Loucy (cell line): ENCODE results near the gene C20orf204.

Source experiments
- H2AFZ ChIP-seq: fragments of 200-600 bp; sonication (generic); 2 replicates; pipeline ENCODE4 v1.6.0; 2016; ENCODE audit warnings: antibody characterized with exemption, mild to moderate bottlenecking, low read length, moderate library complexity
- H3F3A ChIP-seq: fragments of 200-600 bp; 2 replicates; pipeline ENCODE4 v1.6.0; 2016; ENCODE audit warnings: antibody characterized with exemption, low read depth, mild to moderate bottlenecking
- H3K27me3 ChIP-seq: fragments of 200-600 bp; sonication (generic); 2 replicates; pipeline ENCODE4 v1.6.1; 2014; ENCODE audit warnings: low read length, mild to moderate bottlenecking; ENCODE audit not compliant: insufficient read depth, poor library complexity, severe bottlenecking
- H3K36me3 ChIP-seq: fragments of 200-600 bp; sonication (generic); 2 replicates; pipeline ENCODE4 v1.6.1; 2016; ENCODE audit warnings: low read length; ENCODE audit not compliant: insufficient read depth
- H3K4me1 ChIP-seq: fragments of 200-600 bp; sonication (generic); 2 replicates; pipeline ENCODE4 v1.5.1; 2014; ENCODE audit warnings: low read length, mild to moderate bottlenecking; ENCODE audit not compliant: insufficient read depth, poor library complexity, severe bottlenecking
- H3K4me2 ChIP-seq: fragments of 200-600 bp; sonication (generic); 2 replicates; pipeline ENCODE4 v1.6.0; 2014; ENCODE audit warnings: antibody characterized with exemption, low read length, low read depth, mild to moderate bottlenecking; ENCODE audit not compliant: poor library complexity, severe bottlenecking
- H3K4me3 ChIP-seq: fragments of 200-600 bp; sonication (generic); 2 replicates; pipeline ENCODE4 v1.5.1; 2014; ENCODE audit warnings: low read length, mild to moderate bottlenecking, mixed read lengths; ENCODE audit not compliant: poor library complexity, severe bottlenecking
- H3K79me2 ChIP-seq: fragments of 200-600 bp; sonication (generic); 2 replicates; pipeline ENCODE4 v1.6.1; 2014; ENCODE audit warnings: low read length; ENCODE audit not compliant: insufficient read depth
- H3K9ac ChIP-seq: fragments of 200-600 bp; sonication (generic); 2 replicates; pipeline ENCODE4 v1.6.0; 2014; ENCODE audit warnings: mild to moderate bottlenecking, low read depth, low read length, moderate library complexity; ENCODE audit not compliant: poor library complexity, severe bottlenecking
- H3K9me2 ChIP-seq: fragments of 200-600 bp; sonication (generic); replicated peaks from 2 replicates; pipeline ENCODE4 v1.6.1; 2016; ENCODE audit warnings: low read depth, low read length, mixed read lengths
- H3K9me3 ChIP-seq: fragments of 200-600 bp; sonication (generic); 2 replicates; pipeline ENCODE4 v1.6.1; 2014; ENCODE audit warnings: mild to moderate bottlenecking, antibody characterized with exemption, low read length, low read depth; ENCODE audit not compliant: insufficient read depth
- H4K20me1 ChIP-seq: fragments of 200-600 bp; sonication (generic); 2 replicates; pipeline ENCODE4 v1.6.0; 2014; ENCODE audit warnings: antibody characterized with exemption, low read length, mild to moderate bottlenecking; ENCODE audit not compliant: insufficient read depth, poor library complexity, severe bottlenecking
- EZH2phosphoT487 ChIP-seq: fragments of 200-600 bp; IDR thresholded peaks from 2 replicates; pipeline ENCODE4 v1.6.1; 2018; ENCODE audit warnings: antibody characterized with exemption, mild to moderate bottlenecking, moderate library complexity, borderline replicate concordance
- TF ChIP-seq, protein P1 (sequence below): fragments of 200-600 bp; sonication (generic); conservative IDR thresholded peaks from 2 replicates; pipeline ENCODE4 v1.5.1; 2014; ENCODE audit warnings: mild to moderate bottlenecking, antibody characterized with exemption, low read length

Gene C20orf204

GRCh38 chr20:64006902-64007301 is 29.1 kb upstream of the C20orf204 start:
- H3K4me3 ChIP-seq, result no peak overlapping the region
- H3K79me2 ChIP-seq, result peaks cover 14% of the 10 kb centered on the region; the same call in 1 of the 2 replicates
- no peaks in the 10 kb centered on the region for H3K9me3 ChIP-seq
- H3K9me2 ChIP-seq, result no peaks in the 10 kb centered on the region
- no peak overlapping the region for H3K4me2 ChIP-seq
- peaks cover 26% of the 10 kb centered on the region for H3K4me1 ChIP-seq
- H3K36me3 ChIP-seq, result peaks cover 65% of the 10 kb centered on the region; the same call in 1 of the 2 replicates
- H4K20me1 ChIP-seq, result peaks cover 3% of the 10 kb centered on the region
- H2AFZ ChIP-seq, result no peak overlapping the region
- no peaks in the 10 kb centered on the region for H3F3A ChIP-seq
- H3K9ac ChIP-seq, result no peak overlapping the region
- TF ChIP-seq, protein P1, sequence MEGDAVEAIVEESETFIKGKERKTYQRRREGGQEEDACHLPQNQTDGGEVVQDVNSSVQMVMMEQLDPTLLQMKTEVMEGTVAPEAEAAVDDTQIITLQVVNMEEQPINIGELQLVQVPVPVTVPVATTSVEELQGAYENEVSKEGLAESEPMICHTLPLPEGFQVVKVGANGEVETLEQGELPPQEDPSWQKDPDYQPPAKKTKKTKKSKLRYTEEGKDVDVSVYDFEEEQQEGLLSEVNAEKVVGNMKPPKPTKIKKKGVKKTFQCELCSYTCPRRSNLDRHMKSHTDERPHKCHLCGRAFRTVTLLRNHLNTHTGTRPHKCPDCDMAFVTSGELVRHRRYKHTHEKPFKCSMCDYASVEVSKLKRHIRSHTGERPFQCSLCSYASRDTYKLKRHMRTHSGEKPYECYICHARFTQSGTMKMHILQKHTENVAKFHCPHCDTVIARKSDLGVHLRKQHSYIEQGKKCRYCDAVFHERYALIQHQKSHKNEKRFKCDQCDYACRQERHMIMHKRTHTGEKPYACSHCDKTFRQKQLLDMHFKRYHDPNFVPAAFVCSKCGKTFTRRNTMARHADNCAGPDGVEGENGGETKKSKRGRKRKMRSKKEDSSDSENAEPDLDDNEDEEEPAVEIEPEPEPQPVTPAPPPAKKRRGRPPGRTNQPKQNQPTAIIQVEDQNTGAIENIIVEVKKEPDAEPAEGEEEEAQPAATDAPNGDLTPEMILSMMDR, result no peak
- no peak for TF ChIP-seq EZH2phosphoT487
- no peaks in the 10 kb centered on the region for H3K27me3 ChIP-seq

DNA sequence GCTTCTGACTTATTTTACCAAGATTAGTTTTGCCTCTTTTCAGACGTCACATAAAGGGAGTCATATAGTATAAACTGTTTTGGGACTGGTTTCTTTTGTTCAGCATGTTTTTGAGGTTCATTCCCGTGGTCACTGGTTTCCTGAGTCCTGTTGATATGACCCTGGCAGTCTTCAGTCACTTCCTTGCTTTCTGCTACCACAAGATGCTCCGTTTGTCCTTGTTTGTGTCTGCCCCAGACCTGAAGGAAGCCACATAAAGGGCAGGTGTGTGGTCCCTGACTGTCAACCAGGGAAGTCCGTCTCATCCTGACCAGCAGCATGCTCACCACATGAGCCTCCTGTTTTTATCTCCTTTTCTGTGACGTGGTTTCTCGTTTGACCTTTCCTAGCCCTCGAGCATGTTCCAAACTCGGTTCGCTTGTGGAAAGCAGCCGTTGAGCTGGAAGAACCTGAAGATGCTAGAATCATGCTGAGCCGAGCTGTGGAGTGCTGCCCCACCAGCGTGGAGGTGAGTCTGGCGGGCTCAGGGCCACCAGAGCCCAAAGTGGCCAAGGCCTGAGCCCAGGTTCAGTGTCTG is 26.1 kb upstream of the C20orf204 start:
- no peak overlapping the region for H2AFZ ChIP-seq
- H3F3A ChIP-seq, result no peaks in the 10 kb centered on the region
- peaks cover 3% of the 10 kb centered on the region for H4K20me1 ChIP-seq
- no peaks in the 10 kb centered on the region for H3K9me2 ChIP-seq
- peak overlapping the region; percentile 30 for H3K4me3 ChIP-seq
- H3K27me3 ChIP-seq, result no peaks in the 10 kb centered on the region
- H3K4me2 ChIP-seq, result peak overlapping the region; percentile 41
- H3K9me3 ChIP-seq, result no peaks in the 10 kb centered on the region
- peaks cover 26% of the 10 kb centered on the region for H3K4me1 ChIP-seq
- H3K9ac ChIP-seq, result no peak overlapping the region
- peaks cover 14% of the 10 kb centered on the region; the same call in 1 of the 2 replicates for H3K79me2 ChIP-seq
- H3K36me3 ChIP-seq, result peaks cover 65% of the 10 kb centered on the region; the same call in 1 of the 2 replicates
- TF ChIP-seq EZH2phosphoT487, result no peak
- TF ChIP-seq, protein P1, result no peak

DNA sequence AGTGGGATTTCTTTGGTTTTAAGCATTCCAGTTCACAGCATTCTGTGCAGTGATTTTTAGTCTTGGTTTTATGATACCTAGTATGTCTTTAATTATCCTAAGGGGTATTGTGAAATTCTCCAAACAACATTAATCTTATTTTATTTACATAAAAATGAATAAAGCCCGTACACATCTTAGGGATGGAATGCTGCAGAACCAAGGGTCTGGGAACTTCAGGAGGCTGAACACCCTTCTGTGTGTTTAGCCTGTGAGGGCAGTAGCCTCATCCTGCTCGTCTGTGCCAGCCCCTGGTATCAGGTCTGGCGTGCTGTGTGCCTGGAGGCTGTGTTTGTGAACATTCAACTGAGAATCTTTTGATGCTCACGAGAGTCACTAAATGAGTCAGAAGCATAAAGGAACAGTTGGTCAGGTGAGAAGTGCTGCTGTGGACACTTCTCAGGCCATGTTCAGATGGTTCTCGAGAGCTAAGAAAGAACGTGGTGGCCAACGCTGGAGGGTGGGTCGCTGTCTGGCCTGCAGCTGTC is 25.2 kb upstream of the C20orf204 start:
- Histone ChIP-seq H3K4me1 (peaks cover 26% of the 10 kb centered on the region), H3K79me2 (peaks cover 14% of the 10 kb centered on the region; the same call in 1 of the 2 replicates), H3K9ac (no peak overlapping the region), H3K9me2 (no peaks in the 10 kb centered on the region), H3K4me3 (no peak overlapping the region), H3K27me3 (no peaks in the 10 kb centered on the region), H3K4me2 (no peak overlapping the region), H2AFZ (no peak overlapping the region), H3K36me3 (peaks cover 65% of the 10 kb centered on the region; the same call in 1 of the 2 replicates), H4K20me1 (peaks cover 3% of the 10 kb centered on the region), H3F3A (no peaks in the 10 kb centered on the region), H3K9me3 (no peaks in the 10 kb centered on the region)
- TF ChIP-seq, protein P1, result no peak
- TF ChIP-seq EZH2phosphoT487, result no peak
